Activated CD4-positive, alpha-beta T cell treated with anti-CD3 and anti-CD28 coated beads, Interleukin-2, amount 50 U/mL, for 4 hours (primary cell): Measurements from ENCODE around the gene TBCA.
"Not testable (repeated sequence)": the region's sequence is repeated elsewhere in the genome, so short reads cannot be mapped to it uniquely, and the experiment has no call there.

Experiments used
- DNase-seq, 2 experiments: peaks; one replicate each; pipeline ENCODE4 v3.0.0-alpha.2; 2020

TBCA gene

DNA sequence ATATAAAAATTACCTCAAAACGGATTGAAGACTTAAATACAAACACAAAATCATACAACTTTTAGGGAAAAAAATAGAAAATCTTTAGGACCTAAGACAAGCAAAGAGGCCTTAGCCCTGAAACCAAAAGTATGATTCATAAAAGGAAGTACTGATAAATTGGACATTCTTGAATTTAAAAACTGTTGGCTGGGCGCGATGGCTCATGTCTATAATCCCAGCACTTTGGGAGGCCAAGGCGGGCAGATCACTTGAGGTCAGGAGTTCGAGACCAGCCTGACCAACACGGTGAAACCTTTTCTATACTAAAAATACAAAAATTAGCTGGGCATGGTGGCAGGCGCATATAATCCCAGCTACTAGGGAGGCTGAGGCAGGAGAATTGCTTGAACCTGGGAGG lies 76.6 kb downstream of the TBCA start:
- not testable (repeated sequence) for DNase-seq

- DNase-seq: no peak
These were observed 77.2 kb downstream of the TBCA start for GRCh38 chr5:77698920-77699319.

DNA sequence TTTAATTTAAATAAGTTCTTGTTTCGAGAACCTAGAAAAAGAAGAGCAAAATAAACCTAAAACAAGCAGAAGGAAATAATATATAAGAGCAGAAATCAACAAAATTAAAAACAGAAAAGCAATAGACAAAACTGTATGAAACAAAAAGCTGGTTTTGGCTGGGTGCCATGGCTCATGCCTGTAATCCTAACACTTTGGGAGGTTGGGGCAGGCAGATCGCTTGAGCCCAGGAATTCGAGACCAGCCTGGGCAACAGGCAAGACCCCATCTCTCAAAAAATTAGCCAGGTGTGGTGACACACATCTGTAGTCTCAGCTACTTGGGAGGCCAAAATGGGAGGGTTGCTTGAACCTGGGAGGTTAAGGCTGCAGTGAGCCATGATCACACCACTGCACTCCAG lies 78.4 kb downstream of the TBCA start:
- DNase-seq: no peak

DNA sequence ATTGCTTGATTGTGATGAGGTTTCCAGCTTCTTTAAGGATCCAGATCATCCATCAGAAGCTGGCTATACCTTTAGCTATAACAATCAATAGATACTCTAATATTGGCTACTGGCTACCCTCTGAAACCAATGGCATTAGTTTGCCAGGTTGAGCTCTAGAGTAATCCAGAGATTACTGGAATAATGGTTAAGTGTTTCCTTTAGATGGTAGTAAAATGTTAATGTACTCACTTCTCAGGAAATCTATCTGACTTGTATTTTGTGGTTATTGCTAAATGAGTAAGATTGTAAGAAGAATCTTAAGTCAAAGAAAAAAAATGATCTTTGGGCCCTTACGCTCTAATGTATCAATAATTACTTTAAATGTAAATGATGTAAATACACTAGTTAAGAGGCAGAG lies 80.0 kb downstream of the TBCA start:
- no peak for DNase-seq

- no peak for DNase-seq
These were observed 82.2 kb downstream of the TBCA start for GRCh38 chr5:77693913-77694312.

- no peak for DNase-seq
These were observed 92.9 kb downstream of the TBCA start for GRCh38 chr5:77683171-77683732.

- no peak for DNase-seq
These were observed 105.6 kb downstream of the TBCA start for GRCh38 chr5:77670526-77670925.

GRCh38 chr5:77669677-77670076 lies 106.5 kb downstream of the TBCA start:
- DNase-seq: no peak

- DNase-seq: no peak
These were observed 112.9 kb downstream of the TBCA start for GRCh38 chr5:77663090-77663863.

- DNase-seq: no peak
These were observed 113.5 kb downstream of the TBCA start for GRCh38 chr5:77662635-77663034.

DNA sequence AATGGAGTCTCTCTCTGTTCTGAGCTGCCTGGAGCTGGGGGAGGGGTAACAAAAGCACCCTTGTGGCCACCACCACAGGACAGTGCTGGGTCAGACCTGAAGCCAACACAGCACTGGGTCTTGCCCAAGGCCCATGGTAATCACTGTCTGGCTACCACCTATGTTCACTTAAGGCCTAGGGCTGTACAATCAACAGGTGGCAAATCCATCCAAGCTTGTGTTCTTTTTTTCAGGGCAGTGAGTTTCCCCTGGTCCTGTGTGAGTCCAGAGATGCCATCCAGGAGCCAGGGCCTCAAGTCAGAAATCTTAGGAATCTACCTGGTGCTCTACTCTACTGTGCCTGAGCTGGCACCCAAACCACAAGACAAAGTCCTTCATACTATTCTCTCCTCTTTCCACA lies 117.5 kb downstream of the TBCA start:
- DNase-seq: no peak

DNA sequence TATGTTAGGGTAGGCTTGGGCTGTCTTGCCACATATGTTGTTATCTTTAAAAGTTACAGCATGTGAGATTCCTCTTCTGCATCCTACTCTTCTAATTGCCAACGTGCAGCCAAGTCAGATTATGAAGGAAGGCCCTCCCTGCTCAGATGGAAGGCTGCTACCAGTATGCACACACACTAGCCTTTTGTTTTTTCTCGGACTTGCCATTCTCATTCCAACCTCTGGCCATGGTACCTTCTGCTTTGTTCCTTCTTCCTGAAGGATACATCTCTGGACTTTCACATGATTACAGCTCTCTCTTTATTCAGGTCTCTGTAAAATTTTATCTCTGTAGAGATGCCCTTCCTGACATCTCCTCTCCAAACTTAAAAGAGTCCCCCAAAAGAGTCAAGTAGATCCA lies 124.8 kb downstream of the TBCA start:
- no peak for DNase-seq

DNA sequence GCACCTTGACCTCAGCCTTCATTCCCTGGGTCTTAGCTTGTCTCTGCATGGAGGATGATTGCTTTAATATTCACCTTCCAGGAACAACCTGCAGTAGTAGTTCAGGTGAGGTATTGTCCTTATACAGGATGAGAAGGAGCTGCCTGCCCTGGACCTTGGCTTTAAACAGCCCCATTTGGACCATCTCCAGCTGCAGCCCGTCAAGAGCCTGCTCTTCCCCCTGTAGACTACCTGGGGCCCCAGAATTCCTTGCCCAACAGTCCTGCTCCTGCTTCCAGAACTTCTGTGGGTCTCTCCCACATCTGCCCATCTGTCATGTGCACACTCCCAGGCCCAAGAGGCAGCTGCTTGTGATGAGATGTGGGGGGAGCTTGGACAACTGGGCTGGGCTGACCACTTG lies 125.5 kb downstream of the TBCA start:
- DNase-seq: no peak

GRCh38 chr5:77649776-77650175 lies 126.4 kb downstream of the TBCA start:
- DNase-seq: no peak

DNA sequence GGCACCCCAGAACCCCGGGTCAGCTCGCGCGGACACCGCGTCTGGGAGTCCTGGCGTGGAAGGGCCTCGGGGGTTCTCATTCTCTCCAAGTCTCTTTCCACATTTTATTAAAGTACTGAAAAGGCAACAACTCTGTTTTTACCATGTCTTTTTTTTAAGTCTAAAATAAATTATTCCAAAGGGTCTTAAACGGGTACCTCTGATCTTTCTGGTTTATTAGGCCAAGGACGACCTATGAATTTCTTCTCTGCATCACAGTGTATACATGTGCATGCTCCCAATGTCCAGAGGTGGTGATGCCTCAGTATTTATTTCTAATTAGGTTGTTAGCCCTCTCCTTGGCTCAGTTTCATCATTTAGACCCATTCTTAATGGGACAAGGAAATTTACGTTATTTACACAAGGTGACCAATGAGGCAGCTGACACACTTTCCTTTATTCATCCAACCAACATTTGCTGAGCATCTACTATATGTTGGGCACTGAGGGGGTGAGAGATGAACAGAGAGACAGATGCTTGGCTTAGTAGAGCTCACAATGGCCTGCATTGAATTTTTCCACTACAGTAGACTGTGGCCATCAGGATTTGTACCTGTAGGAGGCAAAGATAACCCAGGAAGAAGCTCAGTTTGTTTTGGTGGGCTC lies 130.0 kb downstream of the TBCA start:
- no peak for DNase-seq

- DNase-seq: no peak
These were observed 130.8 kb downstream of the TBCA start for GRCh38 chr5:77645158-77645994.

DNA sequence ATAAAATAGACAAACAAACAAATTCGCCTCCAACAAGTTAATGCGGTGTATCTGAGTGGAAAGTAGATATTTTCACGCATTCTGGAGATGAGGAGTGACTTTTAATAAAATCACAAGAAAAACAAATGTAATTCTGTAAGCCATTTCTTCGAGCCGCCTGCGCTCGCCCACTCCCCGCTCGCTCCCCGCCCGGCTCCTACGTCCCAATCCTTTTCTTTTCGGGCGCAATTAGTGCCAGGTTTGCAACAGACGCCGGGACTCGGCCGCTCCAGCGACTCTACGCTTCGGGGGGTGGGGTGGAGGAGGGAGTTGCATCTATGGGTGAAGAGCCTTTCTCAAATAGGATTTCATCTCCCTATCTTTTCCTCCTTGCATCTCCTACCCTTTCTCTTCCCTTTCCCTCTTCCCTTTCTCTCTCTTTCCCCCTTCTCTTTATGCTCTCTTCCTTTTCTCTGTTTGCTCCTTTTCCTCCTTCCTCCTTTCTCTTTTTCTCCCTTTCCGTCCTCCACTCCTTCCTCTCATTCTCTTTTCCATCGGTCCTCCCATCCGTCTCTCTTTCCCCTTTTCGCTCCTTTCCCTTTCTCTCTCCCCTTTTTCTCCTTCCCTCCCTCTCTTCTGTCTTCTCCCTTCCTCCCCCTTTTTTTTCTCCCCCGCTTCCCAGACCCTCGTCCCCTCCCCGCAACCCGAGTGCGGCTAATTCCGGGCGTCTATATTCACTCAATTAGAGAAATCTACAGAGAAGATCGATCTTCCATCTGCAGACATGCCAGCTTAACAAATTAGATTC lies 131.6 kb downstream of the TBCA start:
- no peak for DNase-seq

GRCh38 chr5:77643654-77644370 lies 132.3 kb downstream of the TBCA start:
- no peak for DNase-seq

- no peak for DNase-seq
These were observed 133.1 kb downstream of the TBCA start for GRCh38 chr5:77642738-77643653.

DNA sequence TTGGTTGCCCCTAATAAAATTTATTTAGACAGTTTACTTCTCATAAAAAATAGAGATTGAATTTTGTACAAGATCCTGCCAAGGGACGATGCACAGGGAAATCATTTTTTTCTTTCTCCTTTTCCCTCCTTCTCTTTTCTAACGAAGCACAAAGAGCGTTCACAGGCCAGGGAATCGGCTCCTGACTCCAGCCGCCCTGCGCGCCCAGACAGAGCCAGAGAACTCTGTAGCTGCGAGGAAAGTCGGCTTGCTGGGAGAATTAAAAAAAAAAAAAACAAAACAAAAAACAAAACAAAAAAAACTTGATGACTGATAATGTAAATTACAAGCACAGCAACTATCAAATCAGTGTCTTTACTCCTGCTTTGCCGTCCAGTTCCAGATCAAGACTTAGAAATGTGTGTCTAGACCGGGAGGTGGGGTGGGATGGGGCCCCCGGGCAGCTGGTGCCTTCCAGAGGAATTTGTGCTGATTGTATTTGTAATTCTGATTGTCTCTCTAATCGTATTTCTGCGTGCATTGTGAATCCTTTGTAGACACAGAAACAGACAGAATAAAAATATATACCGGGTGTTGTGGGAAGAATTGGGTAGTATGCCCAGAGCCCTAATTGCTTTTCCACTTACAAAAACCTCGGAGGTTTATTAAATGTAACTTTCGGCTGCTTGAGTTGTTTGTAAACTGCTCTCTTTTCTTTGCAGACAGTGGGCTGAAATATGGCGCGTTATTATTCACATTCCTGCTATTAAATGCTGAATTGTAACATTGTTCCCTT lies 134.0 kb downstream of the TBCA start:
- no peak for DNase-seq
